Caki2 (cell line): ENCODE results near the gene MTMR3. TPM values are rescaled to one million over a fixed set of nuclear protein-coding genes. Genes with fewer than 3 reads are reported as not detected.

Source experiments
- DNase-seq: peaks from one replicate; pipeline ENCODE4 v3.0.0-alpha.2; 2015; ENCODE audit warnings: low read depth
- in situ Hi-C: cut with HindIII; loops from 2 replicates; pipeline ENCODE4 v1.10.0; 2016; ENCODE audit warnings: low sequenced_read_pairs, low pct_unique_long_range_greater_than_20kb, mixed read lengths
- total RNA-seq: library from RNA; depleted of rRNA; stranded (reverse); fragments of >200 nt; shearing (Covaris generic); gene quantifications from 2 replicates; pipeline ENCODE4 v1.2.3, GENCODE V29; 2014; ENCODE audit warnings: low replicate concordance

MTMR3 gene
- total RNA-seq, 1 experiment from 2014 or later: 34.4 TPM

DNA sequence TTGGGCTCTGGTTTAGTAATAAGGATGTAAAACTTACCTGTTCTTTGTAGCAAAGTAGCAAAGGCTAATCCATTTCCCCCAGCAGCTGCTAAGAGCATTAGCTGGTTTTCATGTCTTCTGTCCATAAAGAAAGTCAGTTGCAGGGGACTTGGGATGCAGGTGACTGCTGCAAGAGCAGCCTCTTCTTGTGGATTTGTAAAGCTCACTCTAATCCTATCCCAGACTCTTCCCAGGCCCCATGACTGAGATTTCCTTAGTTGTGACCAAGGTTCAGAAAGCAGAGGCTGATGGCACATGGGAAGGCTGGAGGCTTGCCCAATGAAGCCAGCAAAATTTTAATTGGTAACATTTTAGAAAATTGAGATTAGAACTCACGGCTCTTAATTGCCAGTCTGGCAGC lies 102.9 kb downstream of the MTMR3 start:
- in situ Hi-C loops: no loop called here
- DNase-seq: no peak

DNA sequence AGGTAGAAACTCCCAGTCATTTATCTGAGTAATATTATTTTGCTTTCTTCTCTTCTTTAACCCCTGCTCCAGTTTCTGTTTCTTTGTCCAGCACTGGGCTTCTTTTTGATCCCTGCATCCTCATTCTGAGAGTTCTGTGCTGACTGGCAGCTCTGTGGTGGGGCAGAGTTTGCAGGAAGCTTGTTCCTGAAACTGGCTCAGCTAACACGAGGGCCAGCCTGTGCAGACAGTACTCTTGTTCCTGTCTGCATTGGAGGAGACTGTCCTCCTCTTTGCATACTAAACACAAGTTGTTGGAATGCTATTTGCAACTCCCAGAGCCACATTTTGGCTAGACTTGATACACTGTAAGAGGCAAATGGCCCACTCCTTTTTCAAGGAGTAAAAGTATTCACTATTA lies 104.2 kb downstream of the MTMR3 start:
- in situ Hi-C loops: no loop called here
- DNase-seq: no peak

- DNase-seq: no peak
- in situ Hi-C loops: no loop called here
Observed at GRCh38 chr22:29988719-29989118, 105.7 kb downstream of the MTMR3 start.

DNA sequence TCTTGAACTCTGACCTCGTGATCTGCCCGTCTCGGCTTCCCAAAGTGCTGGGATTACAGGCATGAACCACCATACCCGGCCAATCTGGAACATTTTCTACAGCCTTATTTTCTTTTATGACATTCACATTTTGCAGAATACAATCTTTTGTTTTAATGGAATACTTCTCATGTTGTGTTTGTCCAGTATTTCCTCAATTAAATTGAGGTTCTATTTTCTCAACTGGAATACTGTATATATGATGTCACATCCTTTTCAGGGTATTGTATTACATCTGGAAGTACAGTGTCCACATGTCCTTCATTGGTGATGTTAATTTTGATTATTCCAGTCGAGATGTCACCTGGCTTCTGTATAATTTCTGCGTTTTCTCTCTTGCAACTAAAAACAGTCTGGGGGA lies 106.5 kb downstream of the MTMR3 start:
- no peak for DNase-seq
- in situ Hi-C loops: no loop called here

GRCh38 chr22:29992341-29993275 lies 109.6 kb downstream of the MTMR3 start:
- in situ Hi-C loops: no loop called here
- no peak for DNase-seq

DNA sequence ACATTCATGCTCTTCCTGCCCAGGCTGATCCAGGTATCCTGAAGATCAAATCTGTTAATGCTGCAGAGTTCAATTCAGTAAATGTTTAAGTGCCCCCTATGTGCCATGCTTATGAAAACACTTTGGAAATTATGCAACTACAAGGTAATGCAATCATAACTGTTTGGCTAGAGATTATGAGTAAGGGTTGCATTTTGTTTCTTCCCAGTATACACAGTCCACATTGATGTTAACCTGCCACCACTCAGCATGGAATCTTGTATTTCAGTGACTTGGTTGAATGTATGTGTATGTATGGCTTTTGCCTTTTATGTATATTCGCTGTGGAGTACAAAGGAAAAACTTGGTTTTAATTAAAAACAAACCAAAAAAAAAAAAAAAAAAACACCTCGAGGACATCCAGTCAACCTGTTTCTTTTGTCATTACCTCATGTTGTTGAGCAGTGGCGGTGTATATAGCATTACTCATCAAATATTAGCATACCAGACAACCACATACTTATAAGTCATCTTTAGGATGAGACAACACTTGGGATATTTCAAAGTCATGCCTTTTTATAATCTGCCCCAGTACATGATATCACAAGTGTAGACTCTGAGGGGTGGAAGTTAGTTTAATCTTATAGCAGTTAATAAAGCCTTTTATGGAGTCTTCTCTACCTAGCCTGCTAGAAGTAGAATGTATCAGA lies 111.2 kb downstream of the MTMR3 start:
- peak; percentile 67 for DNase-seq
- in situ Hi-C loops: no loop called here

- in situ Hi-C loops: no loop called here
- no peak for DNase-seq
Observed at GRCh38 chr22:29994943-29995342, 112.0 kb downstream of the MTMR3 start.

DNA sequence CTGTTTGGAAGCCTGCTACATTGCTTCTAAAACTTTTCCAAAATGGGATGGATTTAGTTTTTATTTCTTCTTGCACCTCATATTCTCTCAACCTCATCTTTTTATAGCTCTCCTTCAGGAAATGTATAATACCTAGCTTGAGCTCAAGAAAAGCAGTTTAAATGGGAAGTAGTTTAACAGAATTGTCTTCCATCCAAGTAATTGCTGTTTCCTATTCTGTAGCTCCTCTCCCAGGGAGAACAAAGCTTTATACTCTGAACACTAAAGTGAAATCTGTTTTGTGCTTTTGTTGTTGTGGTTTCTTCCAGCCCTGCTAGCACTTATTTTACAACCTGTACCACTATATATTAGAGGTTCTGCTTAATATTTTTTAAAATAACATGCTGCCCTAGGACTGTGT lies 114.1 kb downstream of the MTMR3 start:
- no peak for DNase-seq
- in situ Hi-C loops: no loop called here

DNA sequence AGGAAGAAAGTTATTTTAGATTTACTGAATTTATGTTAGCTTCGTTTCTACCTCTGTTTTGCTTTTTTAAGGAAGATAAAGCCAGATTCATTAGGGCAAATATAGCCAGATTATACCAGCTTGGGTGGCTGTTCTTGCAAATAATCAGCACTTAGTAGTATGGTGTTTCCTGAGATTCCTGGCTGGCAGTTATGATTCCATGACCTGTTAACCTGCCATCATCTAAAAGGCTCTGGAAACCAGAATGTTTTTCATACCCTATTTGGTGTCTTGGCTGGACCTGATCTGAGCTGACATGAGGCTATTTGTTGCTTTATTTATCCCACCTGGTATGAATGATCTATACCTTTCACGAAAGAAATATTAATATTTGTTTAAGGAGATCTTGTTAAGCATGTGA lies 114.5 kb downstream of the MTMR3 start:
- DNase-seq: no peak
- in situ Hi-C loops: no loop called here

DNA sequence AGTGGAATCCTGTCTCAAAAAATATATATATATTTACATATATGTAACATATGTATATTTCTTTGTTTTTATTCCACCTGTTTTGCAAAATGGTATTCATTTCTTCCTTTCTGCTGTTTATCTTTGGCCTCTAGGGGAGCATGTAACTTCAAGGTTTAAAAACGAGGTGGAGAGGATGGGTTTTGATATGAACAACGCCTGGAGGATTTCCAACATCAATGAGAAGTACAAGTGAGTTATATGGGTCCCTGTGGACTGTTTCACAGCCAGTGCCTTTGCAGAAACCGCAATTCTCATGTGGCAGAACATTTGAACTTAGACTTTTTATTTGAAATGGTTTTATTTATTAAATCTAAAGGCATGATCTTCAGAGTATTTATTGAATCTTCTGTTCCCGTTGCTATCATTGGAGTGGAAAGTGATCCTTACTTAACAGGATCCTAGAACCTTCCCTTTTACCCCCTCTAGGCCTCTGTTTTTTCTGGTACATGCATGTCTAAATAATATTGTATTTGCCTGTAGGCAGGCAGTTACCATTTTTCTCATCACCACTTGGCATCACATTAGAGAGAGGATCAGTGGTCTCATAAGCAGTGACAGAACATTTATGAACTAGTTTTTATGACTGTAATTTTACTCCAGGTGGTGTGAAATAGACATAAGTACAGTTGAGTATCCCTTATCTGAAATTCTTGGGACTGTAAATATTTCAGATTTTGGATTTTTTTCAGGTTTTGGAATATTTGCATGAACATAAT lies 115.8 kb downstream of the MTMR3 start:
- in situ Hi-C loops: no loop called here
- DNase-seq: no peak

GRCh38 chr22:30000566-30000965 lies 117.6 kb downstream of the MTMR3 start:
- in situ Hi-C loops: no loop called here
- no peak for DNase-seq

GRCh38 chr22:30001459-30001858 lies 118.5 kb downstream of the MTMR3 start:
- in situ Hi-C loops: no loop called here

GRCh38 chr22:30002861-30003486 lies 120.0 kb downstream of the MTMR3 start:
- no peak for DNase-seq
- in situ Hi-C loops: no loop called here

More at GRCh38 chr22:30001459-30001858, 118.5 kb downstream of the MTMR3 start:
- DNase-seq: peak; percentile 28

- in situ Hi-C loops: no loop called here
- no peak for DNase-seq
Observed at GRCh38 chr22:30004101-30004500, 121.1 kb downstream of the MTMR3 start.

DNA sequence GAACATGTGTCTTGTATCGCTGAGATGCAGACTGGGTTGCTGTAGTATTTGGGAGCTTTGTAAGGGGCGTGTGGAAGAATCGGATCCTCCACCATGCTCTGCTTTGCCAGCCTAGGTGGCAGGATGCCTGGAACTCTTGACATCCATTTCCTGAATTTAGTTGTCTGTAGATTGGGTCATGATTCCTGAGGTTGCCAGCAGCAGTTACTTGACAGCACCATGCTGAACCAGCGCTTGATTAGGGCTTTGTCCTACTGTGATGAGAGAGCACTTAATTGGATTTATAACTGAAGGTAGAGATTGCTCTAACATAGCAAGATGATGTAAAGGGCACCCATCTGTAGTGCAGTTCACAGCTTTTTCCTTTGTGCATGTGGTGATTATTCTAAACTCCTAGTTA lies 121.7 kb downstream of the MTMR3 start:
- no peak for DNase-seq
- in situ Hi-C loops: no loop called here

DNA sequence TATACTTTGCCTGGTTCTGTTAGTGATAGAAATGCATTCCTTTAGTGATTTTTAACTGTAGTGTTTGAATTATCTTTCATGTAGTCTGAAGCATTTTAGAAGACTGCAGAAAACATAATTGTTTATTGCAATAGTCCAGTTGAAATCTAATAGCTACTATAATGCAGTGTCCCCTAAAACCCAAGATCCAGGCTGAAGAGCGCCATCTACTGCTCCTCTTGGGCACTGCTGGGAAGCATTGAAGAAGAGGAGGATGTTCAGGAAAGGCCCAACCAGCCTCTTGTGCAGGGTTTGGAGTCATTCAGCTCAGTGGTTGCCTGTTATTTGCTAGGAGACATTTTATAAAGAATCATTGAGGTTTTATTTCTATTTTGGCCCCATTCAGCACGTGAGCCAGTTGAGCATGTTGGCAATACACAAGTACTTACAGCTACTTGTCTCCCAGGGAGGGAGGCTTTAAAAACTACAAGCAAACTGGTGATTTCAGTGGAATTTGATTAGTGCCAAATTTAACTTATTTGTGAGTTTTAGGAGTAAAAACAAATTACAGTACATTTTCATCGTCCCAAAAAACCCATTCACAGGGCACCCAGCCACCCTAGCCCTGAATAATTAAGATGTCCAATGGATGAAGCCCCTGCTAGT lies 122.4 kb downstream of the MTMR3 start:
- in situ Hi-C loops: no loop called here

DNA sequence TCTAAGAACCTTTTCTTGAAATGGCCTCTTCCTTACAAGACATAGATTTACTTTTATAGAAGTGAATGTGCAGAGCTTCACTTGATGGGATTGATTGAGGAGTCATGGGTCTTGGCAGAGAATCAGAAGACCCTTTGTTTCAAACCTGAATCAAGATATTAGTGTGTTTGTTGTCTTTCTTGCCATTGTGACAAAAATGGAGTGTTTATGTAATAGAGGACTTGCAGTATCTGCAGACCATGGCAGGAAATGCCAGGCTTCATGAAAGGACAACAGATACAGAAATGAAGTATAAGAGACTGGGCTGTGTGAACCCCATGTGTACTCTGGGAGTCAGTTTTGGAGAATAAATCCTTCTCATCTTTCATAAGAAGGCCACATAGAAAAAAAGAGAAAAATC lies 124.4 kb downstream of the MTMR3 start:
- no peak for DNase-seq
- in situ Hi-C loops: no loop called here

More for the DNA sequence above, 122.4 kb downstream of the MTMR3 start:
- peak; percentile 73 for DNase-seq

DNA sequence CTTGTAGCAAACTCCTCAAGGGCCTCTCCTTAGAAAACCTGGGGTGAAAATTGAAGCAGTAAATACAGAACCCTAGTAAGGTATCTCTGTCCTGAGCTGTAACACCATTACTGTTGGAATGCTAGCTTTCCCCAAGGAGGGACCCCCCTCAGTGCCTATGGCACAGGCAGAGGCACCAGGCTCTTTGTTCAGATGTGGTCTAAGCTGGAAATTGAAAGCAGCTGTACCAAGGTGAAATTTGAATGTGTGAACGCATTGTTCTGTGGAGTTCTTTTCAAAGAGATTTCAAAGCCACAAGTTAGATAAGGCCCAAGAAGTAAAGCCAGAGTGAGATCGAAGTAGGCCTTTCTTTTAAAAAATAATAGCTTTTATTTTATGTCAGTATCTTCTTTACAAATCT lies 125.4 kb downstream of the MTMR3 start:
- in situ Hi-C loops: no loop called here
- DNase-seq: no peak
